NCI-H2107 treated with DMSO at 0.1 percent for 48 hours (cell line): ENCODE data around the gene CCDC60.

Experiments used
- DNase-seq: peaks from one replicate; lab custom pipeline; 2025; ENCODE audit not compliant: unreplicated experiment; lab: John Stamatoyannopoulos, UW

The CCDC60 gene

DNA sequence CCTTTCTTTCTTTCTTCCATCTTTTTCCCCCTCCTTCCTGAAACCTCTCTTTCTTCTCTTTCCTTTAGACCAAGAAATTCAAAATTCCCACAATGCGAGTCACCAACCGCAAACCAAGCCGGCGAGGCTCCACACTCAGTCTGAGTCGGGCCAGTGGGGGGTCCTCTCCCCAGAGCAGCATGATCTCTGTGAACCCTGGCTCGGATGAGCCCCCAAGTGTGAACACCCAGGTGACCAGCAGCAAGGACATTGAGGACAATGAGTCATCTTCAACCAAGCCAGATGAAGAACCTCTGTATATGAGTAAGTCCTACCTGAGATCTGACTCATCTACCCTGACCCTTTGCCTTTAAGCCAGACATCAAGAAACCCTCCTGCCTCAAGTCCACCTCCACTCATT is 170.5 kb downstream of the CCDC60 start:
- no peak for DNase-seq

- DNase-seq: no peak
Measured at GRCh38 chr12:119512772-119513497, 178.4 kb downstream of the CCDC60 start.

DNA sequence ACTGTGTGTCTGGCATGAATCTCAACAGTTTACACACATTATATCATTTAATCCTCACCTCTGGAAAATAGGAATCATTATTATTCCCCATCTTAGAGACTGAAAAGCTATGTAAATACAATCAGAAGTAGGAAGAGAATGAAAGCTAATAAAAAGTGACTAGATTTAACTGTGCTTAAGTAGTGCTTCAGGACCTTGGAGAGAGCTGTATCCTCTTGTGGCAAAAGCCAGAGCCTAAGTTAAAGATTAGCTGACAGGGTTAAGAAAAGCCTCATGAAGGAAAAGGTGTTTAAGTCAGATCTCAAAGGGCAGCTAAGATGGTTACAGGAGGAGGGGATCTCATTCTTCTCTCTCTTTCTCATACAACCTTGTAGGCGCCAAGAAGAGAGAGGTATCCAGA is 193.7 kb downstream of the CCDC60 start:
- DNase-seq: no peak

DNA sequence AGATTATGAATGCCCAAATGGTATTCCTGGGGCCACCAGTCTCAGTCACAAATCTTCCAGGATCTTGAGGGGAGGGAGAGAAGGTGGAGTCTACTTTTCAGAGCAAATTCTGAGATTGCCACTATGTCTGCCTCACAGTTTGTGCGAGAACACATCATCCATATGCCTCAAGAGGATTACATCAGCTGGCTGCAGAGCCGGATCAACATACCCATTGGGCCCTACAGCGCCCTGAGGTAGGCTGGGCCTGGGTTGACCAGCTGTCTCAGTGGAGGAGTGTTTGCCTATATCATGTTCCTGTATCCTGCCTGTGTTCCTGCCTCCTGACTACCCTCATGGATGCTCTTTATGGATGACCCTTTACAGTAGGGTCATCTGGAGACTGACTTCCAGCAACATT is 205.9 kb downstream of the CCDC60 start:
- no peak for DNase-seq

GRCh38 chr12:119544765-119545625 is 210.5 kb downstream of the CCDC60 start:
- DNase-seq: peak; percentile 55

- DNase-seq: no peak
Measured at GRCh38 chr12:119546340-119546739, 211.8 kb downstream of the CCDC60 start.

- no peak for DNase-seq
Measured at GRCh38 chr12:119547001-119547400, 212.5 kb downstream of the CCDC60 start.

GRCh38 chr12:119556854-119557253 is 222.3 kb downstream of the CCDC60 start:
- DNase-seq: no peak

DNA sequence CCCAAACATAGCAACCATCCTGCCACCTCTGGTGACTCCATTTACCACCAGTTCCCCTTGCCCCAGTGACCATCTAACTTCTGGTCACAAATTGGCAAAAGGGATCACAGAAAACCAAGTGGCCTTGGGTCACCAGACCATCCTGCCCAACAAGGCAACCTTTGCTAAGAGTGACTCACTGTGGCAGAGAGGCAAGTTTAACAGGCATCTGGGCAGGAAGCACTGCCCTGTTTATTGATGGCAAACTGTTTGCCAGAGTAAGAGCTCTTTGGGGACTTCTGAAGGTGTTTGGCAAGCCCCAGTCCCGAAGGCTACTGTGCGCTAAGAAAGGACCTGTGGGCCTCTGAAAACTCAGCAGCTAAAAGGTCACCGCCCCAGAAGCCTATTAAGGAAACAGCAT is 230.9 kb downstream of the CCDC60 start:
- no peak for DNase-seq

DNA sequence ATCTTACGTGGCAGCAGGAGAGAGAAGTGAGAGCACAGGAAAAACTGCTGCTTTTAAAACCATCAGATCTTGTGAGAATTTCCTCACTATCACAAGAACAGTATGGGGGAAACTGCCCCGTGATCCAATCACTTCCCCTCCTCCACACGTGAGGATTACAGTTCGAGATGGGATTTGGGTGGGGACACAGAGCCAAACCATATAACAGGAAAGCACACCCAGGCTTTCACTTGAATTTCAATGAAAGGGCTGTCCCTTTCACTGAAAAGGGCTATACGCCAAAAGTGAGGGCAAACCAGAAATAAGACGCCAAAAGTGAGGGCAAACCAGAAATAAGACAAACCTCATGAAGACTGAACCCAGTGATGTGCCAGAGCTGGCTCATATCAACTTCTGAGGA is 236.2 kb downstream of the CCDC60 start:
- DNase-seq: no peak

- no peak for DNase-seq
Measured at GRCh38 chr12:119573086-119573485, 238.6 kb downstream of the CCDC60 start.

- DNase-seq: no peak
Measured at GRCh38 chr12:119574255-119574654, 239.7 kb downstream of the CCDC60 start.

GRCh38 chr12:119576118-119576810 is 241.7 kb downstream of the CCDC60 start:
- DNase-seq: no peak

- DNase-seq: no peak
Measured at GRCh38 chr12:119576915-119577314, 242.4 kb downstream of the CCDC60 start.

DNA sequence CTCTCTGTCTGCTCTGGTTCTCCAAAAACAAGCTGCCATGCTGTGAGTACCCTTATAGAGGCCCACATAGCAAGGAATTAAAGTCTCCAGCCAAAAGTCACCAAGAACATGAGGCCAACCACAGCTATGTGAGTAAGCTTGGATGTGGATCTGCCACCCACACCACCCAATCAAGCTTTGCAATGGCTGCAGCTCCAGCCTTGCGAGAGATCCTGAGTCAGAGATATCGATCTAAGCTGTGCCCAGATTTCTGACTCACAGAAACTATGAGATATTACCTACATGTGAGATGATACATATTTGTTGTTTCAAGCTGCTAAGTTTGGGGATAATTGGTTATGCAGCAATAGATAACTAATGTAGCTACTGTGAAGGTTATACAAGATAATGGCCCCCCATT is 243.6 kb downstream of the CCDC60 start:
- DNase-seq: no peak

DNA sequence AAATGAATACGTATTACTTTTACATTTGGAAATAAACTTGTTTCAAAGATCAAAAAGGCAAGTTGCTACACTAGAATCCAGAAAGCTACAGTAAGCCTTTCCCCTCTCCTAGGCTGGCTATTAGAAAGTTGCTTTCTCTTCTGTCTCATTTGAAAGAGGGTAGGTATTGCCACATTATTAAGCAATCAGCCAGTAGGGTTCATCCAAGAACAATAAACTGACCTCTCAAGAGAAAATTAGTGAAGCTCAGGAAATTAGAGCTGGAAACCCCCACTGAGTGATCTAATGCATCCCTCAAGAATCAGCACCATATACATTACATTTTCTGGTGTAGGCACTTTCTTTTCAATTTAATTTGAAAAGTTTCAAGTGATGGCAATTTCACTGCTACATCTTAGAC is 254.6 kb downstream of the CCDC60 start:
- DNase-seq: no peak

DNA sequence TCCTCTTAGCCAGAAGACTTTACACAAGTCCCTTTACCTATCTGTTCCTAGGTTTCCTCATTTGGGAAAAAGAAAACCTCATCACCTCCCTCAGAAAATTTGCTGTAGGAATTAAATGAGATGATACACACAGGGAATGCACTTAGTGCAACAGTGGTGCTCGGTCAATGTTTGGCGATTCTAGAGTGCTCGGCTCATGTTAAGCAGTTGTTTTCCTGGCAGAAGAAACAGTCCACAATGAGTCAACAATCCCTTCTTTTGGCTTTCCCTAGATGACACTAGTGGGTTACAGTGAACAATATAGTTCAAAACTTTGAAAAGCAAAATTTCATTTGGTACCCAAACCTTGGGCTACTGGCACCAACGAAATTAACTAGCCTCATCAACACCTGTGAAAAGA is 255.1 kb downstream of the CCDC60 start:
- DNase-seq: no peak
